GM19468 (cell line): ENCODE data around the gene BAD.
A peak's percentile ranks its signal among the peaks of the same experiment; 100 is the strongest.
"Not testable (repeated sequence)": the region's sequence is repeated elsewhere in the genome, so short reads cannot be mapped to it uniquely, and the experiment has no call there.

Experiments used
- ATAC-seq: cut with Tn5 transposase; IDR thresholded peaks from one replicate; pipeline ENCODE4 v1.9.1; 2021; ENCODE audit warnings: mild to moderate bottlenecking, moderate library complexity, moderate number of reproducible peaks; ENCODE audit not compliant: unreplicated experiment; ENCODE audit errors: extremely low read depth

BAD gene

GRCh38 chr11:64315667-64316526 is 31.4 kb upstream of the BAD start:
- ATAC-seq: not testable (repeated sequence)

GRCh38 chr11:64314805-64315561 is 30.5 kb upstream of the BAD start:
- no peak for ATAC-seq

- ATAC-seq: no peak
Observed at GRCh38 chr11:64314146-64314804, 29.8 kb upstream of the BAD start.

GRCh38 chr11:64313491-64314145 is 29.2 kb upstream of the BAD start:
- no peak for ATAC-seq

- no peak for ATAC-seq
Observed at GRCh38 chr11:64312947-64313346, 28.5 kb upstream of the BAD start.

- not testable (repeated sequence) for ATAC-seq
Observed at GRCh38 chr11:64307795-64308194, 23.3 kb upstream of the BAD start.

GRCh38 chr11:64306876-64307622 is 22.6 kb upstream of the BAD start:
- ATAC-seq: no peak

- ATAC-seq: no peak
Observed at GRCh38 chr11:64306563-64306875, 22.1 kb upstream of the BAD start.

GRCh38 chr11:64305691-64306562 is 21.5 kb upstream of the BAD start:
- ATAC-seq: no peak

- peak; percentile 61 for ATAC-seq
Observed at GRCh38 chr11:64305075-64305690, 20.7 kb upstream of the BAD start, which contains the start of gene ESRRA. TSS of gene ESRRA (plus strand) at chr11:64305524. CDS start at chr11:64307180, 1,656 bp downstream.

GRCh38 chr11:64304316-64305072 is 20.0 kb upstream of the BAD start:
- ATAC-seq: no peak

GRCh38 chr11:64304032-64304315 is 19.5 kb upstream of the BAD start:
- ATAC-seq: no peak

- ATAC-seq: no peak
Observed at GRCh38 chr11:64303109-64304031, 18.9 kb upstream of the BAD start.

- no peak for ATAC-seq
Observed at GRCh38 chr11:64299847-64300648, 15.6 kb upstream of the BAD start, which contains the start of gene CATSPERZ. TSS of gene CATSPERZ (plus strand) at chr11:64300358. CDS start at chr11:64300411, 53 bp downstream.

GRCh38 chr11:64298966-64299846 is 14.7 kb upstream of the BAD start:
- ATAC-seq: no peak
